Measurements from ENCODE around the gene GRK5. TPM values are rescaled to one million over a fixed set of nuclear protein-coding genes. Genes with fewer than 3 reads are reported as not detected.

The GRK5 gene
- polyA plus RNA-seq, 1 donor from 2014 or later = 34.9 TPM

DNA sequence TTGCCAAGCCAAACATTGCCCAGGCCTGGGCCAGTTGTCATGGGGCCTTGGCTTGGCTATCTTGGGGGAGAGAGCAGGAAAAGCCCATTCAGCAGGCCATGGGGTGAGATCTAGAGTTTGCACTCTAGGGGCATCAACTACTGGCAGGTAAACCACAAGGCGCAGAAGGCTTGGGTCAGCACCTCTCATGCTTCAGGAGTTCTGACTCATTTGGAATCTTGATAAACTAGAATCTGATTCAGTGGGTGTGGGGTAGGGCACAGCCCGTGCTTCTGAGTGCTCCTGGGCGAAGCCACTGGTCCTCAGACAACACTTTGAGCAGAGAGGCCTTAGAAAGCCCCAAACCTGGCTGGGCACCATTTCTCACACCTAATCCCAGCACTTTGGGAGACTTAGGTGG lies 254.0 kb downstream of the GRK5 start:
- Histone ChIP-seq H3K27ac (ENCODE audit: low read length) (no peak overlapping the region), H3K79me2 (replicated peaks; ENCODE audit: insufficient read depth, low read length) (no peaks in the 10 kb centered on the region), H3K9ac (ENCODE audit: low read length) (no peak overlapping the region), H3K9me2 (ENCODE audit: insufficient read depth, low read length) (no peaks in the 10 kb centered on the region), H3K4me3 (ENCODE audit: low read length) (no peak overlapping the region), H3K4me2 (ENCODE audit: low read length) (no peak overlapping the region), H3K27me3 (ENCODE audit: insufficient read depth, low read depth, low read length) (no peaks in the 10 kb centered on the region), H2AFZ (ENCODE audit: low read depth, low read length) (no peak overlapping the region), H3K36me3 (ENCODE audit: insufficient read depth, low read length) (no peaks in the 10 kb centered on the region), H4K20me1 (ENCODE audit: insufficient read depth) (no peaks in the 10 kb centered on the region), H3K9me3 (ENCODE audit: low read length) (no peaks in the 10 kb centered on the region), H3F3A (ENCODE audit: insufficient read depth, low read length, poor library complexity, severe bottlenecking) (no peaks in the 10 kb centered on the region)
- TF ChIP-seq SMC3 (conservative IDR thresholded peaks at IDR 0.05; ENCODE audit: poor library complexity) = no peak
- TF ChIP-seq POLR2AphosphoS5 (IDR thresholded peaks at IDR 0.05) = no peak
- TF ChIP-seq EZH2 (IDR thresholded peaks at IDR 0.05; ENCODE audit: borderline replicate concordance, insufficient read depth, low read length, poor library complexity, severe bottlenecking) = no peak
- TF ChIP-seq EP300 (conservative IDR thresholded peaks at IDR 0.05; ENCODE audit: poor library complexity, severe bottlenecking) = no peak
- TF ChIP-seq, protein P1, sequence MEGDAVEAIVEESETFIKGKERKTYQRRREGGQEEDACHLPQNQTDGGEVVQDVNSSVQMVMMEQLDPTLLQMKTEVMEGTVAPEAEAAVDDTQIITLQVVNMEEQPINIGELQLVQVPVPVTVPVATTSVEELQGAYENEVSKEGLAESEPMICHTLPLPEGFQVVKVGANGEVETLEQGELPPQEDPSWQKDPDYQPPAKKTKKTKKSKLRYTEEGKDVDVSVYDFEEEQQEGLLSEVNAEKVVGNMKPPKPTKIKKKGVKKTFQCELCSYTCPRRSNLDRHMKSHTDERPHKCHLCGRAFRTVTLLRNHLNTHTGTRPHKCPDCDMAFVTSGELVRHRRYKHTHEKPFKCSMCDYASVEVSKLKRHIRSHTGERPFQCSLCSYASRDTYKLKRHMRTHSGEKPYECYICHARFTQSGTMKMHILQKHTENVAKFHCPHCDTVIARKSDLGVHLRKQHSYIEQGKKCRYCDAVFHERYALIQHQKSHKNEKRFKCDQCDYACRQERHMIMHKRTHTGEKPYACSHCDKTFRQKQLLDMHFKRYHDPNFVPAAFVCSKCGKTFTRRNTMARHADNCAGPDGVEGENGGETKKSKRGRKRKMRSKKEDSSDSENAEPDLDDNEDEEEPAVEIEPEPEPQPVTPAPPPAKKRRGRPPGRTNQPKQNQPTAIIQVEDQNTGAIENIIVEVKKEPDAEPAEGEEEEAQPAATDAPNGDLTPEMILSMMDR (IDR thresholded peaks at IDR 0.05; ENCODE audit: poor library complexity, severe bottlenecking) = no peak
- no peak for TF ChIP-seq REST (IDR thresholded peaks at IDR 0.05; ENCODE audit: borderline replicate concordance)
- TF ChIP-seq MXI1 (conservative IDR thresholded peaks at IDR 0.05; ENCODE audit: poor library complexity, severe bottlenecking) = no peak

- Histone ChIP-seq H3F3A (ENCODE audit: insufficient read depth, low read length, poor library complexity, severe bottlenecking) (no peaks in the 10 kb centered on the region), H3K27me3 (ENCODE audit: insufficient read depth, low read depth, low read length) (no peaks in the 10 kb centered on the region), H3K36me3 (ENCODE audit: insufficient read depth, low read length) (no peaks in the 10 kb centered on the region), H3K4me2 (ENCODE audit: low read length) (no peak overlapping the region), H3K79me2 (replicated peaks; ENCODE audit: insufficient read depth, low read length) (no peaks in the 10 kb centered on the region), H3K27ac (ENCODE audit: low read length) (no peak overlapping the region), H3K9ac (ENCODE audit: low read length) (no peak overlapping the region), H2AFZ (ENCODE audit: low read depth, low read length) (no peak overlapping the region), H3K9me3 (ENCODE audit: low read length) (no peaks in the 10 kb centered on the region), H3K9me2 (ENCODE audit: insufficient read depth, low read length) (no peaks in the 10 kb centered on the region), H3K4me3 (ENCODE audit: low read length) (no peak overlapping the region), H4K20me1 (ENCODE audit: insufficient read depth) (no peaks in the 10 kb centered on the region)
- TF ChIP-seq POLR2AphosphoS5 (IDR thresholded peaks at IDR 0.05) = no peak
- no peak for TF ChIP-seq RAD21 (conservative IDR thresholded peaks at IDR 0.05)
- no peak for TF ChIP-seq REST (IDR thresholded peaks at IDR 0.05; ENCODE audit: borderline replicate concordance)
- TF ChIP-seq, protein P1 (IDR thresholded peaks at IDR 0.05; ENCODE audit: poor library complexity, severe bottlenecking) = no peak
- no peak for TF ChIP-seq TAF1 (IDR thresholded peaks at IDR 0.05; ENCODE audit: low read depth)
- no peak for TF ChIP-seq SMC3 (conservative IDR thresholded peaks at IDR 0.05; ENCODE audit: poor library complexity)
- no peak for TF ChIP-seq EP300 (conservative IDR thresholded peaks at IDR 0.05; ENCODE audit: poor library complexity, severe bottlenecking)
Observed at GRCh38 chr10:119461923-119462322, 254.6 kb downstream of the GRK5 start.
